ENCODE results near the gene RPGRIP1L.

Gene RPGRIP1L

DNA sequence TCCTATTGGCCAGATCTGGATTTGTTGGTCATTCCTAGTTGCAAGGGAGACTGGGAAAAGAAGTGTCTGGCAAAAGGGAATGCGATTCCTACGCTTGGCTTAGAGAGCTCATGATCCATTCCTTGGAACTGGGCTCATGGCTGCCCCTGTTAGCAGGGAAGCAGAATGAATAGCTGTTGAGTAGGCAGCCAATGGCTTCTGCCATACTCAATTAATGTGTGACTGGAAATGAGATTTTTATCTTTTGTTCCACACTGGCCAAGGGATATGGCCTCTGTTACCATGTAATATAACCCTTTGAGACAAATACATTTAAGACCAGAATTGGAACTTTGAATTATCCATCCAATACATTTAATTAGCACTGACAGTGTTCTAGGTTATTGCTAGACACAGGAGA, 31.2 kb upstream of the RPGRIP1L start:
- no peak for DNase-seq (ENCODE audit: low spot score)
- in situ Hi-C loops (cut with MboI; ENCODE audit: low sequenced_read_pairs, unreplicated experiment): no loop called here
- TF ChIP-seq, protein P1, sequence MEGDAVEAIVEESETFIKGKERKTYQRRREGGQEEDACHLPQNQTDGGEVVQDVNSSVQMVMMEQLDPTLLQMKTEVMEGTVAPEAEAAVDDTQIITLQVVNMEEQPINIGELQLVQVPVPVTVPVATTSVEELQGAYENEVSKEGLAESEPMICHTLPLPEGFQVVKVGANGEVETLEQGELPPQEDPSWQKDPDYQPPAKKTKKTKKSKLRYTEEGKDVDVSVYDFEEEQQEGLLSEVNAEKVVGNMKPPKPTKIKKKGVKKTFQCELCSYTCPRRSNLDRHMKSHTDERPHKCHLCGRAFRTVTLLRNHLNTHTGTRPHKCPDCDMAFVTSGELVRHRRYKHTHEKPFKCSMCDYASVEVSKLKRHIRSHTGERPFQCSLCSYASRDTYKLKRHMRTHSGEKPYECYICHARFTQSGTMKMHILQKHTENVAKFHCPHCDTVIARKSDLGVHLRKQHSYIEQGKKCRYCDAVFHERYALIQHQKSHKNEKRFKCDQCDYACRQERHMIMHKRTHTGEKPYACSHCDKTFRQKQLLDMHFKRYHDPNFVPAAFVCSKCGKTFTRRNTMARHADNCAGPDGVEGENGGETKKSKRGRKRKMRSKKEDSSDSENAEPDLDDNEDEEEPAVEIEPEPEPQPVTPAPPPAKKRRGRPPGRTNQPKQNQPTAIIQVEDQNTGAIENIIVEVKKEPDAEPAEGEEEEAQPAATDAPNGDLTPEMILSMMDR (IDR thresholded peaks at IDR 0.05; ENCODE audit: borderline replicate concordance, control extremely low read depth, extremely low read depth, insufficient read depth, missing control alignments): no peak

DNA sequence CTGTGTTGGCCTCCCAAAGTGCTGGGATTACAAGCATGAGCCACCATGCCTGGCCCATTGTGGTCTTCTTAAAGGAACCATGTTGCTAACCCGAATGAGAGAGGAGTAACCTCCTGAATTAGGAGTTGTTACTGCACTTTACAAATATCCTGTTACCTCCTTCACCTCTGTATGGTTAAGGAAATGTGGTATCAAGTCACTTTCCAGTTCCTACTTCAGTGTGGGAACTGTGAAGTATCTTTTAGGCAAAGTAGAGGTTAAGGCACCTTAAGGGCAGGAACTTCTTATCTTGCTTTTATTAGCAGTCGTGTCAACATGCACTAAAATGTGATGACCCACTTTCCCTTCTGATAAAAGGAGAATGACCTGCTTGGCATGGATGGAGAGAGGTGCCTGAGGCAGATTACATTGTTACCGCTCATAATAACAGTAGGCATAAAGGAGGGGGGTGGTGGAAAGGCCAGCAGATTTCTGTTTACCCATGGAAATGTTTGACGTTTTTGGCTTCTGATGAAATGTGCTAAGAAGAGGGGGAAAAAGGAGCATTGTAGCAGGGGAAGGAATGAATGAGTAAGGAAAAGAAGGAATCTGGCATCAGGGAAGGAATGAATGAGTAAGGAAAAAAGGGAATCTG, 28.8 kb upstream of the RPGRIP1L start:
- in situ Hi-C loops (cut with MboI; ENCODE audit: low sequenced_read_pairs, unreplicated experiment): no loop called here
- TF ChIP-seq, protein P1 (IDR thresholded peaks at IDR 0.05; ENCODE audit: borderline replicate concordance, control extremely low read depth, extremely low read depth, insufficient read depth, missing control alignments): no peak
- DNase-seq (ENCODE audit: low spot score): no peak

DNA sequence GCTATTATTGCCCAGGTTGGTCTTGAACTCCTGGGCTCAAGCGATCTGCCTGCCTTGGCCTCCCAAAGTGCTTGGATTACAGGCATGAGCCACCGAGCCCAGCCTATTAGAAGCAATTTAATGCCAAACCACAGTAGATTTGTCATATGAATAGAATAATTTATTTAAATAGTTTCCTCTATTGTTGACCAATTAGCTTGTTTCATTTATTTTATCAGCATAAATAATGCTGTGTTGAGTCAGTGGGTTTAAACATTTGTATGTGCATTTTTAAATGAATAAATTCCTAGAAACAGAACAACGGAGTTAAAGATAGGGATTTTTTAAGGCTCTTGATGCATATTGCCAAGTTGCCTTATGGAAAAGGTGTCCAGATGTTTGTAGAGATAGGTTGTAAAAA, 27.0 kb upstream of the RPGRIP1L start:
- TF ChIP-seq, protein P1 (IDR thresholded peaks at IDR 0.05; ENCODE audit: borderline replicate concordance, control extremely low read depth, extremely low read depth, insufficient read depth, missing control alignments): no peak

DNA sequence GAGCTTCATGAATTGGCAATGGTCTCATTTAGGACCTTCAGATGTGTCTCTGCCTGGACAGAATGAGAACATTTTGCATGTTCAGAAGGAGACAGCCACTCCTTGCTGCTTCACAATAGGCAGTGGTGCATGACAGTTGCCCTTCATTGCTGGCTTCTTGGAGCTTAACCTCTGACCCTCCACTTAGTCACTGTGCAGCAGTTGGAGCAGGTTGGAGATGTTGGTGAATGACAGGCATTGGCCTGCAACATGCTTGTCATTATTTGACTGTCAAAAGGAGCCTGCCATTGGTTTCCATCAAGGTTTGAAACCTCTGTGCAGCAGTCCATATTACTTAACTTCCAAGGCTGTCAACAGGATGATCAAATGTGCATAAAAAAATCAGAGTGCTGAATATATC, 23.0 kb upstream of the RPGRIP1L start:
- in situ Hi-C loops (cut with MboI; ENCODE audit: low sequenced_read_pairs, unreplicated experiment): no loop called here
- DNase-seq (ENCODE audit: low spot score): no peak
- TF ChIP-seq, protein P1 (IDR thresholded peaks at IDR 0.05; ENCODE audit: borderline replicate concordance, control extremely low read depth, extremely low read depth, insufficient read depth, missing control alignments): no peak

More for the DNA sequence above, 27.0 kb upstream of the RPGRIP1L start:
- in situ Hi-C loops (cut with MboI; ENCODE audit: low sequenced_read_pairs, unreplicated experiment): no loop called here
- no peak for DNase-seq (ENCODE audit: low spot score)

DNA sequence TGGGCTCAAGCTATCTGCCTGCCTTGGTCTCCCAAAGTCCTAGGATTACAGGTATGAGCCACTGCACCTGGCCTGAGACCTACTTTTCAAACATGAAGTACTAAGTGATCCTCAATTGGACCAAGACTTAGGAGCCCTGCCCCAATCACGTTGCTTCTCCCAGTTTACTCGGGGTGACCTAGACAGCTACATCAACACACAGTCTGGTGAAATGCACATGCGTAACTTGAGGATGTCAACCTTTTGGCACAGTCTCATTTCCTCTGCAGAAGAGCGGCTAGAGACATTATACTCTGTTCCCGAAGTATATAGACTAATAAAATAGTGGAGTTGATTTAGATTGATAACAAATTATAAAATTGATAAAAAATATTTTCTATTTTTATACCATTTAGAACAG, 17.4 kb upstream of the RPGRIP1L start:
- no peak for DNase-seq (ENCODE audit: low spot score)
- TF ChIP-seq, protein P1 (IDR thresholded peaks at IDR 0.05; ENCODE audit: borderline replicate concordance, control extremely low read depth, extremely low read depth, insufficient read depth, missing control alignments): no peak
- in situ Hi-C loops (cut with MboI; ENCODE audit: low sequenced_read_pairs, unreplicated experiment): no loop called here

DNA sequence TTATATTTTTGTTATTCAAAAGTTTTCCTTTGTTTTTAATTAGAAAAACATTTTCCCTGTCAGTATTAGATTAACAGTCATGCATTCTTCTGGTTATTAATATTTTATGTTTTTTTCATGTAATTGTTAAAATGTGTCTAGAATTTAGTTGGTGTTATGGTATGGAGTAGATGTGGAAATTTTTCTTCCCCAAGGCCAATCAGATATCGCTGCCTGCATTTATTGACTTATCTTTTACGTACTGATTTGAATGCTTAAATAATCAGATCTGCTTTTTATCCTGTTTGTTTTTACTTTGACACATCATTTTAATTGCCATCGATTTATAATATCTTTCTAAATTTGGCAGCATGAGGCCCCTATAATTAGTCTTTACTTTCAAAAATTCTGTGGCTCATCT, 13.9 kb upstream of the RPGRIP1L start:
- DNase-seq (ENCODE audit: low spot score): no peak
- TF ChIP-seq, protein P1 (IDR thresholded peaks at IDR 0.05; ENCODE audit: borderline replicate concordance, control extremely low read depth, extremely low read depth, insufficient read depth, missing control alignments): no peak

More for the DNA sequence above, 13.9 kb upstream of the RPGRIP1L start:
- in situ Hi-C loops (cut with MboI; ENCODE audit: low sequenced_read_pairs, unreplicated experiment): no loop called here
